VCaP (cell line): Measurements from ENCODE around the gene GAB3.
A peak's percentile ranks its signal among the peaks of the same experiment; 100 is the strongest.

Experiments used
- H3K27ac ChIP-seq: fragments of 450-650 bp; 2 replicates; pipeline ENCODE4 v1.5.1; 2017
- CTCF ChIP-seq: fragments of 450-650 bp; conservative IDR thresholded peaks from 2 replicates; pipeline ENCODE4 v1.5.1; 2017; ENCODE audit warnings: mild to moderate bottlenecking, moderate library complexity

GAB3 gene

DNA sequence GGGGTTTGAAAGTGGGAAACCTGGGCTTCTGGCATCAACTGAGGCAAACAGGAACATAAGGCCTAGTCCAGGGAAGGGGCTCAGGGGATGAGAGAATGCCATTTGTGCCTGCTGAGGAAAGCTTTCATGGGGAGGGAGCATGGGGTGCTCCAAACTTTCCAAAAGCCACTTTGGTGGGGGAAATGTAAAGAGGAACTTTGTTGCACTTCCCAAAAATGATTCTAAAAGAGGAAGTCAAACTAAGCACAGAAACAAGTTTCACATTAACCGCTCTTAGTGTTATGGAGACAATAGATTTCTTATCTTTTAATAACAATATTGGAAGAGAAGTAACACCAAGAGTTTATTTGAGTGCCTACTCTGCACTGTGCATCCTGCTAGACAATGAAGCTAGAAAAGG lies 32.3 kb downstream of the GAB3 start:
- TF ChIP-seq CTCF, result no peak
- no peak overlapping the region for H3K27ac ChIP-seq

DNA sequence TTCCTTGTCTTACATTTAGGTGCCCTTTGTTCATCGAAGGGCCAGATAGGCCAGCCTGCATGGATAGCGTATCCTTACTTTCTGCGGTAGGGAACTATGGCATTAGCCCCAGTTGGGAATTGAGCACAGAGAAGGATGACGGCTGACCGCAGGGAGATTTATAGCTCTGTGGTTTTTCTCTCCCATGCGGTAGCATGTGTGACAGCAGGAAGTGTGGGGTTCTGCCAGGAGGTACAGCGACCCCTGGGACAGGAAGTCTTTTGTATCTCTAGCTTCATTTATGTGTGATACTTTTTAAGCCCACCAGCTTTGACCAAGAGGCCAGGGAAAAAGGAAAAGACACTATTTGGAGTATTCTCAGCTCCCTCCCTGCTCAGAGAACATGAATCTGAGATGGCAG lies 33.1 kb downstream of the GAB3 start:
- no peak for TF ChIP-seq CTCF
- no peak overlapping the region for H3K27ac ChIP-seq

- no peak overlapping the region for H3K27ac ChIP-seq
- TF ChIP-seq CTCF, result no peak
Observed at GRCh38 chrX:154715825-154716224, 35.1 kb downstream of the GAB3 start.

DNA sequence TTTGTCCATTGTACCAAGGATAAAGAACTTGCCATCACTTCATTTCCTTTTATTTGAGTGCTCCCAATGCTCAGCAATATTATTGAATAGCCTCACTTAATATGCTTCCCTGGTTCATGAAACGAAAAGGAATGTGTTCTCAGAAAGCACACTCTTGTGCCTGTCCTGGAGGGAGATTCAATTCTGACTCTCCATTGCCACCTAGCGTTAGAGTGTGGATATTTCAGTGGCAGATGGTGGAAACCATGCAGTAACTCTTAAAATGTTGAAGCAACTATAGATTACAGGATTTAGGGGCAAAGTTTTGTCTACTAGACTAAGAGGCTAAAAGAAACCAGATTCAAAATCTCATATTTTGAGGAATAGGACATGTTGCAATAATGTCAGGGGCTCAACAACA lies 36.0 kb downstream of the GAB3 start:
- no peak overlapping the region for H3K27ac ChIP-seq
- TF ChIP-seq CTCF, result peak; percentile 80

DNA sequence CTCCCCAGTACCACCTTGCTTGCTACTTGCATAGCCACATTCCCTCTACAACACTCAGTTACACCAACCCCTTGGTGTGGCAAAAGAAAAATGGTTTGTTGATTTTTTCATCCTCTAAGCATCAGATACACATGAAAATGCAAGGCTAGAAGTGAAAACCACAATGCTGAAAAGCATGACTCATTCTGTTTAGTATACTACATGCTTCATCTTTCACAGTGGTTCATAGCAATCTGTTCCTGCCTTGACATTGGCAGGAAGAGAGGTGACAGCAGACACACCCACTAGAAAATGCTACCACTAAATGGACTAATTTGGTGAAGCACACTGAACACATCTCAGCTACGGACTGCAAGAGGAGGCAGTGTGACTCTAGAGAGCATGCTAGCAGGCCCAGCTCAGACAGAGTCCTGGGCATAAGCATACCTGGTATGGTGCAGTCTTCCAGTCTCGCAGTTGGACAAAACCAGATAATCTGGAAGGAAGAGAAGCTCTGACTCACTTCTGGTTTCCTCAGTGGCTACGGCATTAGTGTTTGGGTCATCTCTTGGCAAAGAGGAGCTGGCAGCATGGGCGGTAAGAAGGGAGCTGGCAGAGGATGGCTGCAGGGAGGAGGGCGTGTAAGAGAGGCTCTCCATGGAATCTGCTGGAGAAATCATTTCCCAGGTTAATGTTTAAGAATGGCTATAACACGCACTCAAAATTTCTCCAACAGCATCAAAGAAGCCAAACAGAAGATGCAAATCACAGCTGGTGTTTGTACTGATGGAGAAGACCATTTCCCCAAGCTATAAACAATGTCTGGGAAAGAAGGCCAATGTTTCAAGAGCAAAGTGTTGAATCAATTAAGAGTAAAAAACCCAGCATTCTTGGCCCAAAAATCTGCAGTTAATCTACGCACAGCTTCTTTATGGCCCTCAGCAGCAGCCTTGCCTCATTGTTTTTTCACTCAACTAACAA lies 37.8 kb downstream of the GAB3 start:
- H3K27ac ChIP-seq, result no peak overlapping the region
- TF ChIP-seq CTCF, result no peak

DNA sequence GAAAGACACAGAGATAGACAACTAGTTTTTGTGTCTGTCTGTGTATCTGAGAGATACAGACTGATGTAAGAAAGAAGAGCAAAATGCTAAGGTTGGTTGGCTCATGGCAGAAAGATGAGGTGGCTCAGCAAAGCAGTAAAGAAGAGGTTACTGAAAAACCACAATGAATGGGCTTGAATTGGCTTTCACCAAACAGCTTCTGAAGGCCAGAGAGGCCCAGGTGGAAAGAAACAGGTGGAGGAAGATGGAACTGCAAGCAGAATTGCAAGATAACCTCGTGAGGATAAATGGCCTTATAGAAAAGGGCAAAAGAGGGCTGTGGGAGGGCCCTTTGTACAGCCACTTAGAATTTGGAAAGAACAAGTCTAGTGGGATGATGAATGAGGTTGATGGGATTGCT lies 39.6 kb downstream of the GAB3 start:
- no peak for TF ChIP-seq CTCF
- no peak overlapping the region for H3K27ac ChIP-seq

DNA sequence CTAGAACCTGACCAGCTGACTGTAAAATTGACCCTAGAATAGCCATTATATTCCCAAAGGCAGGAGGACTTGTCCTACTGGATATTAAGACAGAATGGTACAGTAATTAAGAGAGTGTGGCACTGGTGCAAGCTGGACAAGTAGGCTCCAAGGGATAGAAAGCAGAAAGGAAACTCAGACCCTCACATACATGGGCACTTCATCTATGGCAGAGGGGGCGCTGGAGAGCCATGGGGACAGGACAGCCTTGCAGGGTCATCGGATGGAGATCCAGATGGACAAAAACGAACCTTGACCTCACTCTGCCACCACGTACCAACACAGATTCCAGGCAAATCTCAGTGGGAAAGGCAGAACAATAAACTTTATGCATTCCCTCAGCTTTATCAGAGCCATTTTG lies 40.6 kb downstream of the GAB3 start:
- no peak overlapping the region for H3K27ac ChIP-seq
- TF ChIP-seq CTCF, result no peak
